Colonic mucosa (tissue), 4 donors: ENCODE measurements around the gene UBTF. TPM values are rescaled to one million over a fixed set of nuclear protein-coding genes. Genes with fewer than 3 reads are reported as not detected.

Source experiments
- DNase-seq: peaks from one replicate; pipeline ENCODE4 v3.0.0-alpha.2; 2020
- H3K27ac ChIP-seq: fragments of 200-600 bp; one replicate; pipeline ENCODE4 v1.8.0; 2021
- H3K27me3 ChIP-seq: fragments of 200-600 bp; one replicate; pipeline ENCODE4 v1.8.0; 2021
- H3K36me3 ChIP-seq: fragments of 200-600 bp; one replicate; pipeline ENCODE4 v1.8.0; 2021
- H3K4me1 ChIP-seq: fragments of 200-600 bp; one replicate; pipeline ENCODE4 v1.8.0; 2021; ENCODE audit warnings: mild to moderate bottlenecking
- H3K4me3 ChIP-seq: fragments of 200-600 bp; one replicate; pipeline ENCODE4 v1.8.0; 2021
- H3K9ac ChIP-seq, 2 donors: one replicate each; pipeline ENCODE4 v1.7.0; 2013; ENCODE audit warnings: control low read depth in 2 of 2, low read depth in 2 of 2, low read length in 2 of 2
- H3K9me3 ChIP-seq: fragments of 200-600 bp; one replicate; pipeline ENCODE4 v1.8.0; 2021
- CTCF ChIP-seq: fragments of 200-600 bp; IDR thresholded peaks from one replicate; pipeline ENCODE4 v1.8.0; 2022; ENCODE audit warnings: antibody characterized with exemption, mild to moderate bottlenecking
- intact Hi-C: fragments of 100-400 bp; cut with DNase I; formaldehyde crosslinking; loops from one replicate; pipeline ENCODE4 v1.14.1; 2022
- total RNA-seq, 2 donors: library from RNA; stranded (reverse); fragmentation: NEBNext Ultra II Directional in 1 of 2; extraction: Animal tissue kit (Norgen Biotek cat#: 25700) in 1 of 2; gene quantifications; one replicate each; pipeline ENCODE4 v1.2.1, GENCODE V29; 2021
- donor health status: healthy.
- donor health status: DM: no; HTN: no; CAD: no.
- donor health status: DM: no; HTN: no; CAD: no.

Gene UBTF
- total RNA-seq, 2 donors from 2014 or later: 44.7 to 84.1 TPM

DNA sequence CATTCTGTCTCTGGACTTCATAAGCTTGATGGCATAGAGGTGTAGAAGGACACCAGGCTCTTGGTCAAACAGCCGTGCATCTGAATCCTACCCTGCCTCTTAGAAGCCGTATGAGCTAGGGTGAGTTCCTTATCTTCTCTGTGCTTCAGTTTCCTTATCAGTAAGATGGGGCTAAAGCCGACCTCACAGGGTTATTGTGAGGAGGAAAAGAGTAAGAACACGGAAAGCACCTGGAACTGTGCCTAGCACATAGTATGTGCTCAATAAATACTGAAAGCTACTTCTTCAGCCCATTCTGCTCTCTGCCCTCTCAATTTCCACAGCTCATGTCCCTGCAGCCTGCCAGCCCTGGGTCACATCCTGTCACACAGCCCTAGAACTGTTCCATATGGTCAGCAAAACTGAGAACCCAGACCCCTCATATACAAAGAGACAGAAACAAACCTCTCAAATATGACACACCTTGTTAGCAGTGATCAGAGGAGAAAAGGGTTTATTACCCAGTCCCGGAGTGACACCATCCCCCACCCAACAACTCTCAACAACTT is 17.0 kb upstream of the UBTF start:
- no peak for TF ChIP-seq CTCF
- Histone ChIP-seq H3K4me1 (no peaks in the 10 kb centered on the region), H3K9me3 (no peaks in the 10 kb centered on the region), H3K27ac (no peak overlapping the region), H3K9ac (no peak overlapping the region), H3K4me3 (no peak overlapping the region), H3K36me3 (no peaks in the 10 kb centered on the region), H3K27me3 (no peaks in the 10 kb centered on the region)
- intact Hi-C loops: no loop called here
- no peak for DNase-seq

DNA sequence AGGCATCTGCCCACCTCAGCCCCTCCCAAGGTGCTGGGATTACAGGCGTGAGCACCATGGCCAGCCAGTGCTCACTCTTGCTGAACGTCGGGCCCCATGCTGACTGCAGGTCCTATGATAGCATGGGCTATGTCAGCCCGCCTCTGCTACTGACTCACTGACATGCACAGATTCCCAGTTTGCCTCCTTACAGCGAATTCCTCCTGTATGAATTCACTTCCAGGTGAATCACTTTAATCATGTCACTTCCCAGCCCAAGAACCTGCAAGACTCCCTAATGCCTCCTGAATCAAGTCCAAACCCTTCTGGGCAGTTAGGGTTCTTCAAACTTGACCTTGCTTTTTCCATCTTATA is 16.1 kb upstream of the UBTF start:
- no peaks in the 10 kb centered on the region for H3K36me3 ChIP-seq
- H3K9ac ChIP-seq: no peak overlapping the region

GRCh38 chr17:44233582-44233981 is 14.1 kb upstream of the UBTF start:
- H3K36me3 ChIP-seq: no peaks in the 10 kb centered on the region
- H3K9ac ChIP-seq: no peak overlapping the region
- no peaks in the 10 kb centered on the region for H3K9me3 ChIP-seq
- DNase-seq: no peak
- intact Hi-C loops: no loop called here
- no peaks in the 10 kb centered on the region for H3K4me1 ChIP-seq
- H3K27ac ChIP-seq: no peak overlapping the region
- H3K4me3 ChIP-seq: no peak overlapping the region
- TF ChIP-seq CTCF: no peak
- H3K27me3 ChIP-seq: no peaks in the 10 kb centered on the region

More for the DNA sequence above, 16.1 kb upstream of the UBTF start:
- DNase-seq: no peak
- no peaks in the 10 kb centered on the region for H3K4me1 ChIP-seq
- TF ChIP-seq CTCF: no peak
- H3K4me3 ChIP-seq: no peak overlapping the region
- H3K27me3 ChIP-seq: no peaks in the 10 kb centered on the region
- H3K27ac ChIP-seq: no peak overlapping the region
- H3K9me3 ChIP-seq: no peaks in the 10 kb centered on the region
- intact Hi-C loops: no loop called here

- no peak for TF ChIP-seq CTCF
- H3K27me3 ChIP-seq: no peaks in the 10 kb centered on the region
- no peak overlapping the region for H3K27ac ChIP-seq
- intact Hi-C loops: no loop called here
- H3K4me3 ChIP-seq: no peak overlapping the region
- no peak for DNase-seq
- no peaks in the 10 kb centered on the region for H3K4me1 ChIP-seq
- no peak overlapping the region for H3K9ac ChIP-seq
- no peaks in the 10 kb centered on the region for H3K9me3 ChIP-seq
- no peaks in the 10 kb centered on the region for H3K36me3 ChIP-seq
Measured at GRCh38 chr17:44232061-44232460, 12.6 kb upstream of the UBTF start.

DNA sequence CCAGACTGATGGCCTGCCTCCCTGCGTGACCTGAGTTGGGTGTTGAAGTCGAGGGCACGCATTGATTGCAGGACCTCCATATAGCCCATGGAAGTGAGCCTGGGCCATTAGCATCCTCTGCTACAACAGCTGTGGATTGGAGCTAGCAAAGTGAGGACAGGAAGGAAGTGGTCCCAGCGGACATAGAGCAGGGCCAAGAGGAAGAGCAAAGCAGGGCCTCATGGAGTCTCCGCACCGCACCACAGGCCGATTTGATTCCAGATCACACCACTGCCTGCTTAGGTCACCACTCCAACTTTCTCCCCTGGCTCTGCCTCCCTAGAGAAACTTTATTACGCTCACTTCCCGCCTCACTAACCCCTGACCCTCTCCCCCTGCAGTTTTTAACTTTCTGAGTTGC is 10.7 kb upstream of the UBTF start:
- intact Hi-C loops: no loop called here
- no peak for DNase-seq
- no peak overlapping the region for H3K4me3 ChIP-seq
- H3K27ac ChIP-seq: no peak overlapping the region
- no peaks in the 10 kb centered on the region for H3K9me3 ChIP-seq
- no peaks in the 10 kb centered on the region for H3K4me1 ChIP-seq
- H3K9ac ChIP-seq: no peak overlapping the region
- H3K27me3 ChIP-seq: no peaks in the 10 kb centered on the region
- no peaks in the 10 kb centered on the region for H3K36me3 ChIP-seq
- no peak for TF ChIP-seq CTCF

- intact Hi-C loops: no loop called here
- no peak for TF ChIP-seq CTCF
- H3K27me3 ChIP-seq: no peaks in the 10 kb centered on the region
- no peak for DNase-seq
- no peaks in the 10 kb centered on the region for H3K36me3 ChIP-seq
- no peaks in the 10 kb centered on the region for H3K9me3 ChIP-seq
- no peak overlapping the region for H3K9ac ChIP-seq
- H3K4me3 ChIP-seq: no peak overlapping the region
- H3K4me1 ChIP-seq: no peaks in the 10 kb centered on the region
- H3K27ac ChIP-seq: no peak overlapping the region
Measured at GRCh38 chr17:44229090-44229489, 9.6 kb upstream of the UBTF start.
